Pancreas (tissue), 10 donors: Measurements from ENCODE around the gene SDS. TPM values are rescaled to one million over a fixed set of nuclear protein-coding genes. Genes with fewer than 3 reads are reported as not detected.

Experiments used
- ATAC-seq, 4 donors: fragments of 200-7000 bp; cut with Tn5 transposase; one replicate each; pipeline versions ENCODE4 v1.8.0 to v1.9.1; 2020; ENCODE audit warnings: mild to moderate bottlenecking in 4 of 4, moderate library complexity in 4 of 4
- DNase-seq, 6 donors: peaks; one replicate each; pipeline ENCODE4 v3.0.0-alpha.2; 2020
- FAIRE-seq: peaks from 2 replicates; lab custom pipeline; 2012; peaks lifted over from hg19 to GRCh38; lab: Jason Lieb, UNC
- H3K27ac ChIP-seq, 4 donors: fragments of 200-600 bp; sonication (generic); 1 replicate in 3 of 4; 2 replicates in 1 of 4; pipeline versions ENCODE4 v1.5.0 to v1.8.0; 2020
- H3K27me3 ChIP-seq, 4 donors: fragments of 200-600 bp; one replicate each; pipeline ENCODE4 v1.8.0; 2021
- H3K36me3 ChIP-seq, 3 donors: fragments of 200-600 bp; sonication (generic) in 1 of 3; one replicate each; pipeline versions ENCODE4 v1.5.0 to v1.8.0; 2020 to 2021
- H3K4me1 ChIP-seq, 3 donors: fragments of 200-600 bp; one replicate each; pipeline ENCODE4 v1.8.0; 2021
- H3K4me3 ChIP-seq, 4 donors: fragments of 200-600 bp; sonication (generic) in 2 of 4; one replicate each; pipeline versions ENCODE4 v1.5.0 to v1.8.0; 2020 to 2021
- H3K9me3 ChIP-seq, 4 donors: fragments of 200-600 bp; one replicate each; pipeline ENCODE4 v1.8.0; 2021
- WGBS, 2 donors: extraction: QIAGEN DNeasy Blood & Tissue Kit; methylation state at CpG; one replicate each; pipeline ENCODE4 v1.1.7; 2013; 5-methylcytosine and 5-hydroxymethylcytosine counted together
- intact Hi-C, 3 donors: fragments of 100-400 bp; cut with DNase I; formaldehyde crosslinking; loops; one replicate each; pipeline versions ENCODE4 v1.11.1 to v1.14.2; 2022
- polyA plus RNA-seq, 2 donors: library from polyadenylated mRNA; stranded (reverse); fragments of 200-250 nt; gene quantifications; one replicate each; pipeline ENCODE4 v1.2.3, GENCODE V29; 2013
- total RNA-seq, 6 donors: library from RNA; stranded (reverse); fragmentation: NEBNext Ultra II Directional in 4 of 6; extraction: Animal tissue kit (Norgen Biotek cat#: 25700) in 4 of 6; gene quantifications; one replicate each; pipeline versions ENCODE4 v1.2.1 to v1.2.4, GENCODE V29; 2021 to 2023
- TF ChIP-seq, protein P1 (sequence below), 4 donors: fragments of 200-600 bp; sonication (generic) in 3 of 4; IDR thresholded peaks; one replicate each; pipeline versions ENCODE4 v1.5.0 to v1.8.0; 2021; ENCODE audit warnings: antibody characterized with exemption in 4 of 4
- donor health status: healthy with polysubstance abuse.
- donor health status: DM: no; HTN: no; CAD: no; lungs with moderate emphysema.
- donor health status: DM: no; HTN: no; CAD: no.
- donor health status: control.
- donor health status: control.
- donor health status: Bipolar disorder and iron deficiency.
- donor health status: DM: yes; HTN: yes; CAD: no.
- donor health status: DM: no; HTN: no; CAD: no.
- donor health status: DM: no; HTN: no; CAD: no.
- donor health status: DM: yes; HTN: yes; CAD: no.

SDS gene
- total and polyA plus RNA-seq, 8 donors = 0.14 to 3.4 (median 0.39) TPM; not detected in 2

DNA sequence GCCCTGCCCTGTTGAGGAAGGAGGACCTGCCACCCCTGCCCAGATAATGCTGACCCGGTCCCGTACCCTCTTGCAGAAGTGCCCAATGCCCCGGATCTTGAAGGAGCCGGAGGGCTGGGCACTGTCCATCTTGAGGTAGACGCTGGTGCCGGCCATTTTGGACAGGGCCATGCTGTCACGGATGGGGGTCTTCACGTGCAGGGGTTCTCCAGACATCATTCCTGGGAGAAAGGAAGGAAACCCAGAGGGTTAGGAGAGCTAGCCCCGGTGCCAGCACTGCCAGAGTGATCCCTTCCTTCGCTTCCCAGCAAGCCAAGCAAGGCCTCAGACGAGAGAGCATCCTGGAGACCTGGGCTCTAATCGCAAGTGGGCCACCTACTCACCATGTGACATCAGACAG lies 4.2 kb downstream of the SDS start:
- peak in 1 of 6 donors; percentile 42 for DNase-seq
- 72 to 73% methylated on average over 12 of the region's 12 CpGs for WGBS, 2 donors
- ATAC-seq = no peak
- Histone ChIP-seq H3K9me3 (no peaks in the 10 kb centered on the region), H3K4me3 (no peak overlapping the region), H3K27ac (no peak overlapping the region), H3K36me3 (no peaks in the 10 kb centered on the region), H3K27me3 (no peaks in the 10 kb centered on the region), H3K4me1 (peaks cover 0 to 4% (median 0%) of the 10 kb centered on the region in 3 donors)
- FAIRE-seq = no peak
- intact Hi-C loops = no loop called here
- TF ChIP-seq, protein P1, sequence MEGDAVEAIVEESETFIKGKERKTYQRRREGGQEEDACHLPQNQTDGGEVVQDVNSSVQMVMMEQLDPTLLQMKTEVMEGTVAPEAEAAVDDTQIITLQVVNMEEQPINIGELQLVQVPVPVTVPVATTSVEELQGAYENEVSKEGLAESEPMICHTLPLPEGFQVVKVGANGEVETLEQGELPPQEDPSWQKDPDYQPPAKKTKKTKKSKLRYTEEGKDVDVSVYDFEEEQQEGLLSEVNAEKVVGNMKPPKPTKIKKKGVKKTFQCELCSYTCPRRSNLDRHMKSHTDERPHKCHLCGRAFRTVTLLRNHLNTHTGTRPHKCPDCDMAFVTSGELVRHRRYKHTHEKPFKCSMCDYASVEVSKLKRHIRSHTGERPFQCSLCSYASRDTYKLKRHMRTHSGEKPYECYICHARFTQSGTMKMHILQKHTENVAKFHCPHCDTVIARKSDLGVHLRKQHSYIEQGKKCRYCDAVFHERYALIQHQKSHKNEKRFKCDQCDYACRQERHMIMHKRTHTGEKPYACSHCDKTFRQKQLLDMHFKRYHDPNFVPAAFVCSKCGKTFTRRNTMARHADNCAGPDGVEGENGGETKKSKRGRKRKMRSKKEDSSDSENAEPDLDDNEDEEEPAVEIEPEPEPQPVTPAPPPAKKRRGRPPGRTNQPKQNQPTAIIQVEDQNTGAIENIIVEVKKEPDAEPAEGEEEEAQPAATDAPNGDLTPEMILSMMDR (IDR thresholded peaks at IDR 0.05) = no peak

GRCh38 chr12:113398346-113399290 lies 5.1 kb downstream of the SDS start:
- TF ChIP-seq, protein P1 (IDR thresholded peaks at IDR 0.05) = no peak
- no peak for FAIRE-seq
- Histone ChIP-seq H3K36me3 (no peaks in the 10 kb centered on the region), H3K27ac (no peak overlapping the region), H3K4me1 (no peaks in the 10 kb centered on the region), H3K9me3 (no peaks in the 10 kb centered on the region), H3K27me3 (no peaks in the 10 kb centered on the region), H3K4me3 (no peak overlapping the region)
- WGBS, 2 donors = 59 to 71% methylated on average over 23 to 26 of the region's 26 CpGs
- peak in 1 of 6 donors; percentile 31 for DNase-seq
- no peak for ATAC-seq
- intact Hi-C loops = no loop called here

DNA sequence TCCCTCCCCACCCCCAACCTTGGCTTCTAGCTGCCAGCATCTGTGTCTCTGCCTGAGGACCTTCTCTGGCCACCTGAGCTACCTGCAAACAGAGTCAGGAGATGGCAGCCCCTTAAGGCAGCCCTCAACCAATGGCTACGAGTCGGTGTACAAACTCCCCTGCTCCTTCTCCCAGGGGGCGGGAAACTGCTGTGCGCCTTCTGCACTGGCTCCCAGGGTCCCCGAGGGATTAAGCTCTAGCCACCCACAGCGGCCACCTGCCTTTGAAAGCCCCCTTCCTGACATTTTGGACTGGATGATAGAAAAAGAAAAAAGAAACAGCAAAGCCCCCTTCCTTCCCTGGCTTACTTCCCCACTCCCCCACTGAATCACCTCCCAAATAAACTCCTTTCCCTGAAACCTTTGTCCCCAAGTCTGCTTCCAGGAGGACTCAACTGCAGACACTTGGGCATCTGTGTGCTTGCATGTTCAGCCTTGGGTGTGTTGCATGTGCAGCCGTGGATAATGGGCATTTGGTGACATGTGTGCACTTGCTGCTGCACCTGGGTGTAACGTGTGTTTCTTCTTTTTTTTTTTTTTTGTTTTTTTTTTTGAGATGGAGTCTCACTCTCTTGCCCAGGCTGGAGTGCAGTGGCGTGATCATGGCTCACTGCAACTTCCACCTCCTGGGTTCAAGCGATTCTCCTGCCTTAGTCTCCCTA lies 6.0 kb downstream of the SDS start:
- no peak overlapping the region for H3K27ac ChIP-seq
- 30 to 32% methylated on average over 10 of the region's 10 CpGs for WGBS, 2 donors
- H3K9me3 ChIP-seq = no peaks in the 10 kb centered on the region
- H3K36me3 ChIP-seq = no peaks in the 10 kb centered on the region
- intact Hi-C loops = no loop called here
- H3K4me1 ChIP-seq = no peaks in the 10 kb centered on the region
- peak in 1 of 6 donors; percentile 6 for DNase-seq
- no peaks in the 10 kb centered on the region for H3K27me3 ChIP-seq
- FAIRE-seq = no peak
- no peak overlapping the region for H3K4me3 ChIP-seq
- TF ChIP-seq, protein P1 (IDR thresholded peaks at IDR 0.05) = no peak
- no peak for ATAC-seq

- Histone ChIP-seq H3K9me3 (no peaks in the 10 kb centered on the region), H3K4me3 (no peak overlapping the region), H3K27ac (no peak overlapping the region), H3K36me3 (no peaks in the 10 kb centered on the region), H3K27me3 (no peaks in the 10 kb centered on the region), H3K4me1 (no peaks in the 10 kb centered on the region)
- FAIRE-seq (no peak), DNase-seq (peak in 1 of 6 donors; percentile 51), ATAC-seq (no peak)
- TF ChIP-seq, protein P1 (IDR thresholded peaks at IDR 0.05) = no peak
- 40 to 41% methylated on average over 16 of the region's 16 CpGs for WGBS, 2 donors
- intact Hi-C loops = no loop called here
Observed at GRCh38 chr12:113396828-113397496, 6.7 kb downstream of the SDS start.
